HEK293 (cell line): ENCODE results near the gene LRRC26.

Source experiments
- HOXA7 ChIP-seq: sonication (generic); formaldehyde crosslinking; IDR thresholded peaks from 2 replicates; pipeline ENCODE4 v1.8.1; 2022; ENCODE audit warnings: missing genetic modification reagents, borderline replicate concordance
- KLF16 ChIP-seq: fragments of 450-650 bp; formaldehyde crosslinking; IDR thresholded peaks from 2 replicates; pipeline ENCODE4 v1.5.1; 2017; ENCODE audit warnings: missing biosample characterization, missing genetic modification characterization
- KLF8 ChIP-seq: fragments of 450-650 bp; formaldehyde crosslinking; IDR thresholded peaks from 2 replicates; pipeline ENCODE4 v1.5.1; 2016; ENCODE audit warnings: missing biosample characterization, missing genetic modification characterization
- PRDM1 ChIP-seq: fragments of 450-650 bp; formaldehyde crosslinking; IDR thresholded peaks from 2 replicates; pipeline ENCODE4; 2016; ENCODE audit warnings: missing biosample characterization, missing genetic modification characterization
- WT1 ChIP-seq: fragments of 450-650 bp; formaldehyde crosslinking; IDR thresholded peaks from 2 replicates; pipeline ENCODE4 v1.5.1; 2016; ENCODE audit warnings: missing biosample characterization, missing genetic modification characterization
- ZBTB1 ChIP-seq: fragments of 450-650 bp; formaldehyde crosslinking; IDR thresholded peaks from 2 replicates; pipeline ENCODE4 v1.5.1; 2016; ENCODE audit warnings: missing biosample characterization, missing genetic modification characterization
- ZBTB20 ChIP-seq: fragments of 450-650 bp; formaldehyde crosslinking; IDR thresholded peaks from 2 replicates; pipeline ENCODE4 v1.5.1; 2016; ENCODE audit warnings: missing biosample characterization, missing genetic modification characterization
- ZNF10 ChIP-seq: fragments of 450-650 bp; formaldehyde crosslinking; IDR thresholded peaks from 2 replicates; pipeline ENCODE4 v1.5.1; 2017; ENCODE audit warnings: missing biosample characterization, missing genetic modification characterization
- ZNF112 ChIP-seq: fragments of 450-650 bp; formaldehyde crosslinking; IDR thresholded peaks from 2 replicates; pipeline ENCODE4 v1.5.0; 2017; ENCODE audit warnings: missing biosample characterization, missing genetic modification characterization
- ZNF133 ChIP-seq: fragments of 450-650 bp; formaldehyde crosslinking; IDR thresholded peaks from 2 replicates; pipeline ENCODE4 v1.5.1; 2016; ENCODE audit warnings: missing biosample characterization, missing genetic modification characterization
- ZNF138 ChIP-seq: fragments of 450-650 bp; formaldehyde crosslinking; IDR thresholded peaks from 2 replicates; pipeline ENCODE4 v1.5.1; 2016; ENCODE audit warnings: missing biosample characterization, missing genetic modification characterization, borderline replicate concordance
- ZNF184 ChIP-seq: fragments of 450-650 bp; IDR thresholded peaks from 2 replicates; pipeline ENCODE4 v1.5.1; 2018; ENCODE audit warnings: missing biosample characterization, mild to moderate bottlenecking, missing genetic modification characterization
- ZNF366 ChIP-seq: fragments of 450-650 bp; formaldehyde crosslinking; conservative IDR thresholded peaks from 2 replicates; pipeline ENCODE4 v1.5.1; 2016; ENCODE audit warnings: missing biosample characterization, missing genetic modification characterization
- ZNF423 ChIP-seq: fragments of 450-650 bp; formaldehyde crosslinking; IDR thresholded peaks from 2 replicates; pipeline ENCODE4 v1.5.1; 2016; ENCODE audit warnings: missing biosample characterization, missing genetic modification characterization
- ZNF561 ChIP-seq: fragments of 450-650 bp; IDR thresholded peaks from 2 replicates; pipeline ENCODE4 v1.5.1; 2018; ENCODE audit warnings: missing biosample characterization, missing genetic modification characterization, borderline replicate concordance
- ZNF660 ChIP-seq: fragments of 450-650 bp; IDR thresholded peaks from 2 replicates; pipeline ENCODE4 v1.5.1; 2018; ENCODE audit warnings: missing biosample characterization, mild to moderate bottlenecking, missing genetic modification characterization
- ZNF664 ChIP-seq: fragments of 450-650 bp; formaldehyde crosslinking; IDR thresholded peaks from 2 replicates; pipeline ENCODE4 v1.5.1; 2016; ENCODE audit warnings: missing biosample characterization, missing genetic modification characterization
- ZNF768 ChIP-seq: fragments of 450-650 bp; formaldehyde crosslinking; IDR thresholded peaks from 2 replicates; pipeline ENCODE4 v1.5.1; 2018; ENCODE audit warnings: missing biosample characterization, mild to moderate bottlenecking, missing genetic modification characterization
- ZNF791 ChIP-seq: fragments of 450-650 bp; formaldehyde crosslinking; IDR thresholded peaks from 2 replicates; pipeline ENCODE4 v1.5.1; 2016; ENCODE audit warnings: missing biosample characterization, missing genetic modification characterization
- ZXDB ChIP-seq: fragments of 450-650 bp; formaldehyde crosslinking; IDR thresholded peaks from 2 replicates; pipeline ENCODE4 v1.5.1; 2016; ENCODE audit warnings: missing biosample characterization, missing genetic modification characterization
- TF ChIP-seq, protein P1 (sequence below): fragments of 450-650 bp; formaldehyde crosslinking; IDR thresholded peaks from 2 replicates; pipeline ENCODE4 v1.5.1; 2016; ENCODE audit warnings: missing biosample characterization, missing genetic modification characterization, low read depth
- TF ChIP-seq, protein P2 (sequence below): fragments of 450-650 bp; formaldehyde crosslinking; conservative IDR thresholded peaks from 2 replicates; pipeline ENCODE4 v1.5.1; 2016; ENCODE audit warnings: low read depth, missing biosample characterization, missing genetic modification characterization
- TF ChIP-seq, protein P3 (sequence below): IDR thresholded peaks from 2 replicates; pipeline ENCODE4 v1.6.1; 2011; ENCODE audit warnings: mild to moderate bottlenecking, low read depth, low read length, borderline replicate concordance
- TF ChIP-seq, protein P4 (sequence below): fragments of 450-650 bp; formaldehyde crosslinking; IDR thresholded peaks from 2 replicates; pipeline ENCODE4 v1.5.1; 2016; ENCODE audit warnings: missing biosample characterization, missing genetic modification characterization
- TF ChIP-seq, protein P5 (sequence below): fragments of 450-650 bp; formaldehyde crosslinking; IDR thresholded peaks from 2 replicates; pipeline ENCODE4 v1.5.1; 2016; ENCODE audit warnings: missing biosample characterization, missing genetic modification characterization
- TF ChIP-seq, protein P6 (sequence below): fragments of 450-650 bp; formaldehyde crosslinking; IDR thresholded peaks from 2 replicates; pipeline ENCODE4 v1.5.1; 2016; ENCODE audit warnings: missing biosample characterization, missing genetic modification characterization

The LRRC26 gene

DNA sequence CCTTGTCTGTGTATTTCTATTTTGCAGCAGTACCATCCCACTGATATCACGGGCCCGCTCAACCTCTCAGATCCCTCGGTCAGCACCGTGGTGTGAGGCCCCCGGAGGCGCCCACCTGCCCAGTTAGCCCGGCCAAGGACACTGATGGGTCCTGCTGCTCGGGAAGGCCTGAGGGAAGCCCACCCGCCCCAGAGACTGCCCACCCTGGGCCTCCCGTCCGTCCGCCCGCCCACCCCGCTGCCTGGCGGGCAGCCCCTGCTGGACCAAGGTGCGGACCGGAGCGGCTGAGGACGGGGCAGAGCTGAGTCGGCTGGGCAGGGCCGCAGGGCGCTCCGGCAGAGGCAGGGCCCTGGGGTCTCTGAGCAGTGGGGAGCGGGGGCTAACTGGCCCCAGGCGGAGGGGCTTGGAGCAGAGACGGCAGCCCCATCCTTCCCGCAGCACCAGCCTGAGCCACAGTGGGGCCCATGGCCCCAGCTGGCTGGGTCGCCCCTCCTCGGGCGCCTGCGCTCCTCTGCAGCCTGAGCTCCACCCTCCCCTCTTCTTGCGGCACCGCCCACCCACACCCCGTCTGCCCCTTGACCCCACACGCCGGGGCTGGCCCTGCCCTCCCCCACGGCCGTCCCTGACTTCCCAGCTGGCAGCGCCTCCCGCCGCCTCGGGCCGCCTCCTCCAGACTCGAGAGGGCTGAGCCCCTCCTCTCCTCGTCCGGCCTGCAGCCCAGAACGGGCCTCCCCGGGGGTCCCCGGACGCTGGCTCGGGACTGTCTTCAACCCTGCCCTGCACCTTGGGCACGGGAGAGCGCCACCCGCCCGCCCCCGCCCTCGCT lies 1.9 kb downstream of the LRRC26 start (continued):
- TF ChIP-seq ZXDB (tag by site-specific recombination): no peak
- no peak for TF ChIP-seq ZNF138 (tag by site-specific recombination)
- no peak for TF ChIP-seq ZNF423
- peak; percentile 58 for TF ChIP-seq WT1
- no peak for TF ChIP-seq PRDM1 (tag by site-specific recombination)
- TF ChIP-seq ZNF664 (tag by site-specific recombination): no peak
- TF ChIP-seq KLF16 (tag by site-specific recombination): peak; percentile 65; the same call in 1 of the 2 replicates
- no peak for TF ChIP-seq ZNF791 (tag by site-specific recombination)
- TF ChIP-seq ZNF133: no peak
- no peak for TF ChIP-seq ZNF112 (tag by site-specific recombination)
- 0 out of 2 replicates have a peak, but pooled peaks have one; percentile 37 for TF ChIP-seq KLF8
- TF ChIP-seq, protein P1, sequence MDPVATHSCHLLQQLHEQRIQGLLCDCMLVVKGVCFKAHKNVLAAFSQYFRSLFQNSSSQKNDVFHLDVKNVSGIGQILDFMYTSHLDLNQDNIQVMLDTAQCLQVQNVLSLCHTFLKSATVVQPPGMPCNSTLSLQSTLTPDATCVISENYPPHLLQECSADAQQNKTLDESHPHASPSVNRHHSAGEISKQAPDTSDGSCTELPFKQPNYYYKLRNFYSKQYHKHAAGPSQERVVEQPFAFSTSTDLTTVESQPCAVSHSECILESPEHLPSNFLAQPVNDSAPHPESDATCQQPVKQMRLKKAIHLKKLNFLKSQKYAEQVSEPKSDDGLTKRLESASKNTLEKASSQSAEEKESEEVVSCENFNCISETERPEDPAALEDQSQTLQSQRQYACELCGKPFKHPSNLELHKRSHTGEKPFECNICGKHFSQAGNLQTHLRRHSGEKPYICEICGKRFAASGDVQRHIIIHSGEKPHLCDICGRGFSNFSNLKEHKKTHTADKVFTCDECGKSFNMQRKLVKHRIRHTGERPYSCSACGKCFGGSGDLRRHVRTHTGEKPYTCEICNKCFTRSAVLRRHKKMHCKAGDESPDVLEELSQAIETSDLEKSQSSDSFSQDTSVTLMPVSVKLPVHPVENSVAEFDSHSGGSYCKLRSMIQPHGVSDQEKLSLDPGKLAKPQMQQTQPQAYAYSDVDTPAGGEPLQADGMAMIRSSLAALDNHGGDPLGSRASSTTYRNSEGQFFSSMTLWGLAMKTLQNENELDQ: no peak
- TF ChIP-seq, protein P2, sequence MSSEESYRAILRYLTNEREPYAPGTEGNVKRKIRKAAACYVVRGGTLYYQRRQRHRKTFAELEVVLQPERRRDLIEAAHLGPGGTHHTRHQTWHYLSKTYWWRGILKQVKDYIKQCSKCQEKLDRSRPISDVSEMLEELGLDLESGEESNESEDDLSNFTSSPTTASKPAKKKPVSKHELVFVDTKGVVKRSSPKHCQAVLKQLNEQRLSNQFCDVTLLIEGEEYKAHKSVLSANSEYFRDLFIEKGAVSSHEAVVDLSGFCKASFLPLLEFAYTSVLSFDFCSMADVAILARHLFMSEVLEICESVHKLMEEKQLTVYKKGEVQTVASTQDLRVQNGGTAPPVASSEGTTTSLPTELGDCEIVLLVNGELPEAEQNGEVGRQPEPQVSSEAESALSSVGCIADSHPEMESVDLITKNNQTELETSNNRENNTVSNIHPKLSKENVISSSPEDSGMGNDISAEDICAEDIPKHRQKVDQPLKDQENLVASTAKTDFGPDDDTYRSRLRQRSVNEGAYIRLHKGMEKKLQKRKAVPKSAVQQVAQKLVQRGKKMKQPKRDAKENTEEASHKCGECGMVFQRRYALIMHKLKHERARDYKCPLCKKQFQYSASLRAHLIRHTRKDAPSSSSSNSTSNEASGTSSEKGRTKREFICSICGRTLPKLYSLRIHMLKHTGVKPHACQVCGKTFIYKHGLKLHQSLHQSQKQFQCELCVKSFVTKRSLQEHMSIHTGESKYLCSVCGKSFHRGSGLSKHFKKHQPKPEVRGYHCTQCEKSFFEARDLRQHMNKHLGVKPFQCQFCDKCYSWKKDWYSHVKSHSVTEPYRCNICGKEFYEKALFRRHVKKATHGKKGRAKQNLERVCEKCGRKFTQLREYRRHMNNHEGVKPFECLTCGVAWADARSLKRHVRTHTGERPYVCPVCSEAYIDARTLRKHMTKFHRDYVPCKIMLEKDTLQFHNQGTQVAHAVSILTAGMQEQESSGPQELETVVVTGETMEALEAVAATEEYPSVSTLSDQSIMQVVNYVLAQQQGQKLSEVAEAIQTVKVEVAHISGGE: no peak
- TF ChIP-seq ZNF10 (tag by site-specific recombination): no peak
- TF ChIP-seq, protein P3, sequence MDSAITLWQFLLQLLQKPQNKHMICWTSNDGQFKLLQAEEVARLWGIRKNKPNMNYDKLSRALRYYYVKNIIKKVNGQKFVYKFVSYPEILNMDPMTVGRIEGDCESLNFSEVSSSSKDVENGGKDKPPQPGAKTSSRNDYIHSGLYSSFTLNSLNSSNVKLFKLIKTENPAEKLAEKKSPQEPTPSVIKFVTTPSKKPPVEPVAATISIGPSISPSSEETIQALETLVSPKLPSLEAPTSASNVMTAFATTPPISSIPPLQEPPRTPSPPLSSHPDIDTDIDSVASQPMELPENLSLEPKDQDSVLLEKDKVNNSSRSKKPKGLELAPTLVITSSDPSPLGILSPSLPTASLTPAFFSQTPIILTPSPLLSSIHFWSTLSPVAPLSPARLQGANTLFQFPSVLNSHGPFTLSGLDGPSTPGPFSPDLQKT: no peak
- TF ChIP-seq, protein P4, sequence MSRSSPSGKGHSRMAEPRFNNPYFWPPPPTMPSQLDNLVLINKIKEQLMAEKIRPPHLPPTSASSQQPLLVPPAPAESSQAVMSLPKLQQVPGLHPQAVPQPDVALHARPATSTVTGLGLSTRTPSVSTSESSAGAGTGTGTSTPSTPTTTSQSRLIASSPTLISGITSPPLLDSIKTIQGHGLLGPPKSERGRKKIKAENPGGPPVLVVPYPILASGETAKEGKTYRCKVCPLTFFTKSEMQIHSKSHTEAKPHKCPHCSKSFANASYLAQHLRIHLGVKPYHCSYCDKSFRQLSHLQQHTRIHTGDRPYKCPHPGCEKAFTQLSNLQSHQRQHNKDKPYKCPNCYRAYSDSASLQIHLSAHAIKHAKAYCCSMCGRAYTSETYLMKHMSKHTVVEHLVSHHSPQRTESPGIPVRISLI (tag by site-specific recombination): no peak
- no peak for TF ChIP-seq ZNF561 (tag by site-specific recombination)
- TF ChIP-seq, protein P5, sequence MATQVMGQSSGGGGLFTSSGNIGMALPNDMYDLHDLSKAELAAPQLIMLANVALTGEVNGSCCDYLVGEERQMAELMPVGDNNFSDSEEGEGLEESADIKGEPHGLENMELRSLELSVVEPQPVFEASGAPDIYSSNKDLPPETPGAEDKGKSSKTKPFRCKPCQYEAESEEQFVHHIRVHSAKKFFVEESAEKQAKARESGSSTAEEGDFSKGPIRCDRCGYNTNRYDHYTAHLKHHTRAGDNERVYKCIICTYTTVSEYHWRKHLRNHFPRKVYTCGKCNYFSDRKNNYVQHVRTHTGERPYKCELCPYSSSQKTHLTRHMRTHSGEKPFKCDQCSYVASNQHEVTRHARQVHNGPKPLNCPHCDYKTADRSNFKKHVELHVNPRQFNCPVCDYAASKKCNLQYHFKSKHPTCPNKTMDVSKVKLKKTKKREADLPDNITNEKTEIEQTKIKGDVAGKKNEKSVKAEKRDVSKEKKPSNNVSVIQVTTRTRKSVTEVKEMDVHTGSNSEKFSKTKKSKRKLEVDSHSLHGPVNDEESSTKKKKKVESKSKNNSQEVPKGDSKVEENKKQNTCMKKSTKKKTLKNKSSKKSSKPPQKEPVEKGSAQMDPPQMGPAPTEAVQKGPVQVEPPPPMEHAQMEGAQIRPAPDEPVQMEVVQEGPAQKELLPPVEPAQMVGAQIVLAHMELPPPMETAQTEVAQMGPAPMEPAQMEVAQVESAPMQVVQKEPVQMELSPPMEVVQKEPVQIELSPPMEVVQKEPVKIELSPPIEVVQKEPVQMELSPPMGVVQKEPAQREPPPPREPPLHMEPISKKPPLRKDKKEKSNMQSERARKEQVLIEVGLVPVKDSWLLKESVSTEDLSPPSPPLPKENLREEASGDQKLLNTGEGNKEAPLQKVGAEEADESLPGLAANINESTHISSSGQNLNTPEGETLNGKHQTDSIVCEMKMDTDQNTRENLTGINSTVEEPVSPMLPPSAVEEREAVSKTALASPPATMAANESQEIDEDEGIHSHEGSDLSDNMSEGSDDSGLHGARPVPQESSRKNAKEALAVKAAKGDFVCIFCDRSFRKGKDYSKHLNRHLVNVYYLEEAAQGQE: no peak
- TF ChIP-seq ZNF768 (tag by site-specific recombination): no peak
- TF ChIP-seq ZNF660 (tag by site-specific recombination): no peak
- TF ChIP-seq ZNF184 (tag by site-specific recombination): no peak
- no peak for TF ChIP-seq HOXA7
- TF ChIP-seq, protein P6, sequence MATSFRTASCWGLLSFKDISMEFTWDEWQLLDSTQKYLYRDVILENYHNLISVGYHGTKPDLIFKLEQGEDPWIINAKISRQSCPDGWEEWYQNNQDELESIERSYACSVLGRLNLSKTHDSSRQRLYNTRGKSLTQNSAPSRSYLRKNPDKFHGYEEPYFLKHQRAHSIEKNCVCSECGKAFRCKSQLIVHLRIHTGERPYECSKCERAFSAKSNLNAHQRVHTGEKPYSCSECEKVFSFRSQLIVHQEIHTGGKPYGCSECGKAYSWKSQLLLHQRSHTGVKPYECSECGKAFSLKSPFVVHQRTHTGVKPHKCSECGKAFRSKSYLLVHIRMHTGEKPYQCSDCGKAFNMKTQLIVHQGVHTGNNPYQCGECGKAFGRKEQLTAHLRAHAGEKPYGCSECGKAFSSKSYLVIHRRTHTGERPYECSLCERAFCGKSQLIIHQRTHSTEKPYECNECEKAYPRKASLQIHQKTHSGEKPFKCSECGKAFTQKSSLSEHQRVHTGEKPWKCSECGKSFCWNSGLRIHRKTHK: no peak
- no peak for TF ChIP-seq ZBTB1 (tag by site-specific recombination)
- TF ChIP-seq ZNF366: no peak
- no peak for TF ChIP-seq ZBTB20
